Ascending aorta (tissue), 2 donors: ENCODE measurements around the gene RYR3. TPM values are rescaled to one million over a fixed set of nuclear protein-coding genes. Genes with fewer than 3 reads are reported as not detected.

Experiments
- DNase-seq, 2 donors: peaks; one replicate each; pipeline ENCODE4 v3.0.0-alpha.2; 2019; ENCODE audit warnings: low spot score in 2 of 2
- H3K27ac ChIP-seq, 2 donors: fragments of 200-600 bp; sonication (generic); one replicate each; pipeline ENCODE4 v1.5.1; 2016 to 2017; ENCODE audit warnings: mild to moderate bottlenecking in 1 of 2
- H3K27me3 ChIP-seq: fragments of 200-600 bp; sonication (generic); one replicate; pipeline ENCODE4 v1.5.1; 2017
- H3K36me3 ChIP-seq, 2 donors: fragments of 200-600 bp; sonication (generic); one replicate each; pipeline ENCODE4 v1.5.1; 2016
- H3K4me1 ChIP-seq, 2 donors: fragments of 200-600 bp; sonication (generic); one replicate each; pipeline ENCODE4 v1.5.1; 2016 to 2017; ENCODE audit warnings: mild to moderate bottlenecking in 1 of 2
- H3K4me3 ChIP-seq, 2 donors: fragments of 200-600 bp; sonication (generic); one replicate each; pipeline ENCODE4 v1.5.1; 2016 to 2017; ENCODE audit warnings: mild to moderate bottlenecking in 1 of 2
- H3K9me3 ChIP-seq, 2 donors: fragments of 200-600 bp; sonication (generic); one replicate each; pipeline ENCODE4 v1.5.1; 2016
- intact Hi-C: fragments of 100-400 bp; cut with DNase I; formaldehyde crosslinking; loops from one replicate; pipeline ENCODE4 v1.15.1; 2023
- total RNA-seq: library from RNA; depleted of rRNA; stranded (reverse); fragments of >200 nt; gene quantifications from one replicate; pipeline ENCODE4 v1.1.0, GENCODE V29; 2016
- TF ChIP-seq, protein P1 (sequence below), 3 experiments: fragments of 200-600 bp in 2 of 3; fragments of 450-650 bp in 1 of 3; sonication (generic) in 2 of 3; IDR thresholded peaks; one replicate each; pipeline ENCODE4 v1.5.1; 2016 to 2019; ENCODE audit warnings: antibody characterized with exemption in 3 of 3, mild to moderate bottlenecking in 1 of 3, moderate library complexity in 1 of 3

RYR3 gene
- total RNA-seq, 1 donor from 2014 or later: 3.1 TPM

DNA sequence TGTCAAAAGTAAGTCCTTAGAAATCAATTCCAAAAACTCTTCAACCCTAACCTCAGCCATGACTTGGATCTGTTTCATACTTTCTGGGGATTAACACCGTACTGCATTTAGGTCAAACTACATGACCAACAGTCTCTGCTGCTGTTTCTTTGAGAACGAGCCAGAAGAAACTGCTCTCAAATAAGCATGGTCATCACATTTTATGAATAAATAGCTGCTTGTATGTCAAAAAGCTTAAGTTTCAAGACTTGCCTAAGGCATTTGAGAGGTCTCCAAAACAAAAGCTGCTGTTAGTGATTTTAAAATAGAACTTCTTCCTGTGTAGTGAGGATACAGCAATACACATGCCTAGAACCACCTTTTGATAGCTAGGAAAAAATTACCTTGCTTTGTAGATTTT, 491.2 kb downstream of the RYR3 start:
- TF ChIP-seq, protein P1, sequence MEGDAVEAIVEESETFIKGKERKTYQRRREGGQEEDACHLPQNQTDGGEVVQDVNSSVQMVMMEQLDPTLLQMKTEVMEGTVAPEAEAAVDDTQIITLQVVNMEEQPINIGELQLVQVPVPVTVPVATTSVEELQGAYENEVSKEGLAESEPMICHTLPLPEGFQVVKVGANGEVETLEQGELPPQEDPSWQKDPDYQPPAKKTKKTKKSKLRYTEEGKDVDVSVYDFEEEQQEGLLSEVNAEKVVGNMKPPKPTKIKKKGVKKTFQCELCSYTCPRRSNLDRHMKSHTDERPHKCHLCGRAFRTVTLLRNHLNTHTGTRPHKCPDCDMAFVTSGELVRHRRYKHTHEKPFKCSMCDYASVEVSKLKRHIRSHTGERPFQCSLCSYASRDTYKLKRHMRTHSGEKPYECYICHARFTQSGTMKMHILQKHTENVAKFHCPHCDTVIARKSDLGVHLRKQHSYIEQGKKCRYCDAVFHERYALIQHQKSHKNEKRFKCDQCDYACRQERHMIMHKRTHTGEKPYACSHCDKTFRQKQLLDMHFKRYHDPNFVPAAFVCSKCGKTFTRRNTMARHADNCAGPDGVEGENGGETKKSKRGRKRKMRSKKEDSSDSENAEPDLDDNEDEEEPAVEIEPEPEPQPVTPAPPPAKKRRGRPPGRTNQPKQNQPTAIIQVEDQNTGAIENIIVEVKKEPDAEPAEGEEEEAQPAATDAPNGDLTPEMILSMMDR (IDR thresholded peaks at IDR 0.05): no peak
- DNase-seq: no peak

DNA sequence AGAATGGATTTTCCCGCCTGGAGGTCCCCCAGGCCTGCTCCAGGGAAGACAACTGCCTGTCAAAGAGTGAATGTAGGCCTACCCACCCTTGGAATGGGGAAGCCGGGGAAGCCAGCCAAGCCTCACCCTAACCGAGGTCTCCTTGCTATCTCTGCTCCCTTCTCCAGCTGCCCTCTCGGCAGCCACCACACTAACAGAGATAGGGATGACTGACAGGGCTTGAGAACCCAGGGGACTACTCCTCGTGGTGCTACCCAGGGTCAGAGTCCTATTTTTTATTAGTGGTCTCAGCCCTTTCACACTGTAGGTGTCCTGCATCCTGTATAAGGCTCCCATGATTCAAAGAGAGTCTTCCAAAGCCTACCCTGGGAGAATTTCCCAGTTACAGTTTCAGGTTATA, 496.9 kb downstream of the RYR3 start:
- DNase-seq: no peak
- Histone ChIP-seq H3K27ac (no peak overlapping the region), H3K4me1 (no peaks in the 10 kb centered on the region), H3K9me3 (no peaks in the 10 kb centered on the region), H3K36me3 (no peaks in the 10 kb centered on the region), H3K4me3 (no peak overlapping the region), H3K27me3 (no peaks in the 10 kb centered on the region)
- TF ChIP-seq, protein P1 (IDR thresholded peaks at IDR 0.05): no peak
- intact Hi-C loops: no loop called here

More for the DNA sequence above, 491.2 kb downstream of the RYR3 start:
- Histone ChIP-seq H3K27me3 (no peaks in the 10 kb centered on the region), H3K4me1 (no peaks in the 10 kb centered on the region), H3K9me3 (no peaks in the 10 kb centered on the region), H3K27ac (no peak overlapping the region), H3K4me3 (no peak overlapping the region), H3K36me3 (no peaks in the 10 kb centered on the region)
- intact Hi-C loops: no loop called here

DNA sequence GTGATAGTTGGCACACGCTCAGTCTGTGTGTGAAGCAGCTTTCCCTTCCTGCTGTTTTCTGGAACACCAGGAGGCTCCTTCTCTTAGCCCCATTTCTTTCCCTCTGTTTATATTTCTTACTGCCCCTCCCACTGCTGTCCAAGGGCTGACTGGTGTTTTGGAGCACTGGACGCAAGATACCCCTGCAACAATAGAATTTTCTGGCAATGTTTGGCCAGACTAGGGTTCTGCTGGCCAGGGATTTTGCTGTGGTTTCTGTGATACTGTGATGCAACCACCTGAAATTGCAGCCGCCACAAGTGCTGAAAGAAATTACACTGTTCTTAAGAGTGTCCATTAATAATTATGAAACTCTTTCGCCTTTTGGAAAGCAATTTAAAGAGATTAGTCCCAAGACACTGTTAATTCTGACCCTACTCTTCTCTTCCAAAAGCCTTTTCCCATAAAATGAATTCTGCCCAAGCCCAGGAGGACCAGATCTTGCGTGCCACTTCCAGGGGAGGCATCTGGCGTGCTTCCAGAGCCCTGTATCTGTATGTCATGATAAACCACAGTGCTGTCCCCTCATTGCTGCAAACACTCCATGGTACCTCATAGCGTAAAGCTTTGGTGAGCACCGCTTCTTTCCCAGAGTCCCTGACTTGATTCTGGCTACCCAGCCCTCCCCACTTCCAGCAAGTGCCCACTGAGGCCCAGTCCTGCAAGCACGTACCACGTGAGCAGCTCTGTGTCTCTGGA, 498.1 kb downstream of the RYR3 start:
- Histone ChIP-seq H3K4me3 (no peak overlapping the region), H3K4me1 (no peaks in the 10 kb centered on the region), H3K27ac (no peak overlapping the region), H3K36me3 (peaks cover 0 to 3% of the 10 kb centered on the region in 2 donors), H3K27me3 (no peaks in the 10 kb centered on the region), H3K9me3 (no peaks in the 10 kb centered on the region)
- TF ChIP-seq, protein P1 (IDR thresholded peaks at IDR 0.05): no peak
- intact Hi-C loops: no loop called here
- no peak for DNase-seq

DNA sequence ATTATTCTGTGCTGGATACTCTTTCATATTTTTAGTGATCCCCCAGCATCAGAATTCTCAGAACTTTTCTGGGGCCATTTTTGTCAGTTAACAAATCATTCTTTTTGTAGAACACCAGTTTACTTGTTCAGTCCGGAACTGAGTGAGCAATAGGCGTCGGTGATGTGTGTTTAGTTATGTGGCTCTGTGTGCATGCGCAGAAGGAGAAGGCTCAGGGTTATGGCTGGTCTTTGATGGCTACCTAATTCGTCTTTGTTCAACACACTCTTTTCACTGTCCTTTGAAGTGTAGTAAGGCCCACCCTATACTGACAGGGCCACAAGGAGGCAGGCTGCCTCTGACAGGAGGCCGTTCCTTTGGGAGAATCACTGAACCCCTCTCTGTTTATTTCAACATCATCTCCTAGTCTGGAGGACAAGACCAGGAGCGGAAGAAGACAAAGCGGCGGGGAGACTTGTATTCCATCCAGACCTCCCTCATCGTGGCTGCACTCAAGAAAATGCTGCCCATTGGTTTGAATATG, 499.4 kb downstream of the RYR3 start:
- no peak for DNase-seq
- no peak overlapping the region for H3K4me3 ChIP-seq
- H3K36me3 ChIP-seq: peaks cover 0 to 3% of the 10 kb centered on the region in 2 donors
- H3K27me3 ChIP-seq: no peaks in the 10 kb centered on the region
- intact Hi-C loops: no loop called here
- no peaks in the 10 kb centered on the region for H3K4me1 ChIP-seq
- TF ChIP-seq, protein P1 (IDR thresholded peaks at IDR 0.05): no peak
- no peak overlapping the region for H3K27ac ChIP-seq
- H3K9me3 ChIP-seq: no peaks in the 10 kb centered on the region

DNA sequence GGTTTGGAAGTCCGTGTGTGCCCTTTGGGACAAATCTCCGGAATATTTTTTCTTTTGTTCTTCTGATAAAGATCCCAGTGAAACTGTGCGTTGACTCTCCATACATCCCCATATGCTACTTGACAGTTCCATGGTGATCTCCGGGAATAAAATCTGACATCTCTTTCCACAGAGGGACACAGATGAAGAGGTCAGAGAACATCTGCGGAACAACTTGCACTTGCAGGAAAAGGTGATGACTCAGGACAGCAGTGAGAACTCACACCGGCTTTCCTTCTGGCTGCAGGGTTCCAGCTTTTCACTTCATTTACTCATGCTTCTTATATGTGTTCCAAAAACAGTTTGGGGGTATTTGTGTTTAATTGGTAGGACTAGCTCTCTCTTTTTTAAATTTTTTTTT, 500.0 kb downstream of the RYR3 start:
- Histone ChIP-seq H3K4me3 (no peak overlapping the region), H3K27ac (no peak overlapping the region), H3K9me3 (no peaks in the 10 kb centered on the region), H3K4me1 (no peaks in the 10 kb centered on the region), H3K36me3 (peaks cover 0 to 3% of the 10 kb centered on the region in 2 donors), H3K27me3 (no peaks in the 10 kb centered on the region)
- TF ChIP-seq, protein P1 (IDR thresholded peaks at IDR 0.05): no peak
- intact Hi-C loops: no loop called here
- no peak for DNase-seq
